ENCODE results near the gene TLK2. TPM values are rescaled to one million over a fixed set of nuclear protein-coding genes. Genes with fewer than 3 reads are reported as not detected.

The TLK2 gene
- total RNA-seq, 1 experiment from 2014 or later, result 68.8 TPM

GRCh38 chr17:62644487-62645173 lies 166.0 kb downstream of the TLK2 start:
- Histone ChIP-seq H3K27me3 (replicated peaks; ENCODE audit: control insufficient read depth, insufficient read depth, low read length) (no peaks in the 10 kb centered on the region; the same call in 1 of the 2 replicates), H3K9me3 (no peaks in the 10 kb centered on the region), H3K36me3 (ENCODE audit: control insufficient read depth, insufficient read depth, low read length) (no peaks in the 10 kb centered on the region), H3K4me1 (no peaks in the 10 kb centered on the region; the same call in 1 of the 2 replicates), H3K4me3 (ENCODE audit: low read depth, low read length) (peak overlapping the region; percentile 34)
- no peaks in the 10 kb centered on the region for H3K9me3 Mint-ChIP-seq (ENCODE audit: unreplicated experiment)
- intact Hi-C loops (cut with micrococcal nuclease; ENCODE audit: unreplicated experiment), result no loop called here
- CTCF ChIA-PET, result no interaction called here
- H3K36me3 Mint-ChIP-seq (ENCODE audit: insufficient read depth, unreplicated experiment), result peaks cover 5% of the 10 kb centered on the region
- no peaks in the 10 kb centered on the region for H3K4me1 Mint-ChIP-seq (ENCODE audit: low read depth, unreplicated experiment)
- TF ChIP-seq CTCF (IDR thresholded peaks at IDR 0.05; ENCODE audit: insufficient read depth in 1 of 2, low read depth in 1 of 2, low read length in 1 of 2, severe bottlenecking in 1 of 2, unreplicated experiment in 1 of 2), result no peak
- H3K4me3 Mint-ChIP-seq (ENCODE audit: unreplicated experiment), result peak overlapping the region; percentile 81
- POLR2A ChIA-PET, result no interaction called here
- H3K27me3 Mint-ChIP-seq (ENCODE audit: insufficient read depth, unreplicated experiment), result peaks cover 10% of the 10 kb centered on the region
- BruUV-seq (replicated peaks), result no TSS peak
- peak; percentile 88 to 94 for DNase-seq
- H3K27ac Mint-ChIP-seq (ENCODE audit: unreplicated experiment), result peak overlapping the region; percentile 37

GRCh38 chr17:62648251-62648955 lies 169.8 kb downstream of the TLK2 start:
- CTCF ChIA-PET, result no interaction called here
- Histone ChIP-seq H3K4me1 (peaks cover under 1% of the 10 kb centered on the region; the same call in 1 of the 2 replicates), H3K36me3 (ENCODE audit: control insufficient read depth, insufficient read depth, low read length) (no peaks in the 10 kb centered on the region), H3K9me3 (no peaks in the 10 kb centered on the region), H3K4me3 (ENCODE audit: low read depth, low read length) (no peak overlapping the region), H3K27me3 (replicated peaks; ENCODE audit: control insufficient read depth, insufficient read depth, low read length) (no peaks in the 10 kb centered on the region; the same call in 1 of the 2 replicates)
- peaks cover 4% of the 10 kb centered on the region for H3K27me3 Mint-ChIP-seq (ENCODE audit: insufficient read depth, unreplicated experiment)
- H3K27ac Mint-ChIP-seq (ENCODE audit: unreplicated experiment), result no peak overlapping the region
- H3K36me3 Mint-ChIP-seq (ENCODE audit: insufficient read depth, unreplicated experiment), result peaks cover 10% of the 10 kb centered on the region
- POLR2A ChIA-PET, result no interaction called here
- peaks cover 4% of the 10 kb centered on the region for H3K4me1 Mint-ChIP-seq (ENCODE audit: low read depth, unreplicated experiment)
- BruUV-seq (replicated peaks), result no TSS peak
- intact Hi-C loops (cut with micrococcal nuclease; ENCODE audit: unreplicated experiment), result no loop called here
- H3K9me3 Mint-ChIP-seq (ENCODE audit: unreplicated experiment), result no peaks in the 10 kb centered on the region
- no peak for TF ChIP-seq CTCF (IDR thresholded peaks at IDR 0.05; ENCODE audit: insufficient read depth in 1 of 2, low read depth in 1 of 2, low read length in 1 of 2, severe bottlenecking in 1 of 2, unreplicated experiment in 1 of 2)
- no peak overlapping the region for H3K4me3 Mint-ChIP-seq (ENCODE audit: unreplicated experiment)
- DNase-seq, result no peak

GRCh38 chr17:62648956-62649294 lies 170.3 kb downstream of the TLK2 start:
- no TSS peak for BruUV-seq (replicated peaks)
- no peaks in the 10 kb centered on the region; the same call in 1 of the 2 replicates for H3K27me3 ChIP-seq (replicated peaks; ENCODE audit: control insufficient read depth, insufficient read depth, low read length)
- ChIA-PET CTCF (no interaction called here), POLR2A (no interaction called here)
- no peak overlapping the region for H3K4me3 Mint-ChIP-seq (ENCODE audit: unreplicated experiment)
- H3K36me3 ChIP-seq (ENCODE audit: control insufficient read depth, insufficient read depth, low read length), result no peaks in the 10 kb centered on the region
- H3K4me3 ChIP-seq (ENCODE audit: low read depth, low read length), result no peak overlapping the region
- peaks cover 10% of the 10 kb centered on the region for H3K36me3 Mint-ChIP-seq (ENCODE audit: insufficient read depth, unreplicated experiment)
- TF ChIP-seq CTCF (IDR thresholded peaks at IDR 0.05; ENCODE audit: insufficient read depth in 1 of 2, low read depth in 1 of 2, low read length in 1 of 2, severe bottlenecking in 1 of 2, unreplicated experiment in 1 of 2), result no peak
- H3K4me1 Mint-ChIP-seq (ENCODE audit: low read depth, unreplicated experiment), result peaks cover 7% of the 10 kb centered on the region
- H3K27me3 Mint-ChIP-seq (ENCODE audit: insufficient read depth, unreplicated experiment), result peaks cover 4% of the 10 kb centered on the region
- no peaks in the 10 kb centered on the region for H3K9me3 ChIP-seq
- DNase-seq, result no peak
- H3K4me1 ChIP-seq, result peaks cover 4% of the 10 kb centered on the region; the same call in 1 of the 2 replicates
- H3K9me3 Mint-ChIP-seq (ENCODE audit: unreplicated experiment), result no peaks in the 10 kb centered on the region
- intact Hi-C loops (cut with micrococcal nuclease; ENCODE audit: unreplicated experiment), result no loop called here
- H3K27ac Mint-ChIP-seq (ENCODE audit: unreplicated experiment), result no peak overlapping the region

Measured in Caco-2 (cell line).